ENCODE results near the gene TTC6. TPM values are rescaled to one million over a fixed set of nuclear protein-coding genes. Genes with fewer than 3 reads are reported as not detected.

The TTC6 gene
- total RNA-seq, 1 donor: under 0.01 TPM

GRCh38 chr14:37592482-37593408 is 2.7 kb upstream of the TTC6 start:
- H3K27me3 ChIP-seq (ENCODE audit: insufficient read depth, low read length): peaks cover 89% of the 10 kb centered on the region
- H3K9me3 ChIP-seq (ENCODE audit: low read depth, low read length): no peaks in the 10 kb centered on the region
- DNase-seq (ENCODE audit: insufficient read length, low spot score, missing footprints): peak; percentile 65
- H3K79me2 ChIP-seq (ENCODE audit: insufficient read depth, low read length): no peaks in the 10 kb centered on the region
- no peaks in the 10 kb centered on the region for H3K4me1 ChIP-seq (ENCODE audit: insufficient read depth, low read length)
- H3K27ac ChIP-seq (ENCODE audit: low read depth, low read length): no peak overlapping the region
- H3K36me3 ChIP-seq (ENCODE audit: insufficient read depth, low read length): no peaks in the 10 kb centered on the region
- H4K20me1 ChIP-seq (ENCODE audit: insufficient read depth, low read length): no peaks in the 10 kb centered on the region
- H3K4me3 ChIP-seq (ENCODE audit: insufficient read depth, low read length): no peak overlapping the region
- TF ChIP-seq CTCF (IDR thresholded peaks at IDR 0.05; ENCODE audit: extremely low read depth, low read depth, low read length): no peak
- no peak overlapping the region for H3K4me2 ChIP-seq (ENCODE audit: insufficient read depth, low read length)
- no peak overlapping the region for H2AFZ ChIP-seq (ENCODE audit: low read length)

- Histone ChIP-seq H3K4me2 (ENCODE audit: insufficient read depth, low read length) (peak overlapping the region; percentile 82), H3K9me3 (ENCODE audit: low read depth, low read length) (no peaks in the 10 kb centered on the region), H3K27ac (ENCODE audit: low read depth, low read length) (no peak overlapping the region), H3K36me3 (ENCODE audit: insufficient read depth, low read length) (no peaks in the 10 kb centered on the region), H3K4me3 (ENCODE audit: insufficient read depth, low read length) (peak overlapping the region; percentile 73), H3K79me2 (ENCODE audit: insufficient read depth, low read length) (no peaks in the 10 kb centered on the region), H4K20me1 (ENCODE audit: insufficient read depth, low read length) (no peaks in the 10 kb centered on the region), H3K27me3 (ENCODE audit: insufficient read depth, low read length) (peaks cover 89% of the 10 kb centered on the region), H2AFZ (ENCODE audit: low read length) (no peak overlapping the region), H3K4me1 (ENCODE audit: insufficient read depth, low read length) (no peaks in the 10 kb centered on the region)
- peak; percentile 74 for DNase-seq (ENCODE audit: insufficient read length, low spot score, missing footprints)
- TF ChIP-seq CTCF (IDR thresholded peaks at IDR 0.05; ENCODE audit: extremely low read depth, low read depth, low read length): no peak
Observed at GRCh38 chr14:37593511-37594237, 1.8 kb upstream of the TTC6 start.

GRCh38 chr14:37594238-37594970 is 1.0 kb upstream of the TTC6 start:
- Histone ChIP-seq H3K4me2 (ENCODE audit: insufficient read depth, low read length) (peak overlapping the region; percentile 82), H3K27me3 (ENCODE audit: insufficient read depth, low read length) (peaks cover 89% of the 10 kb centered on the region), H4K20me1 (ENCODE audit: insufficient read depth, low read length) (no peaks in the 10 kb centered on the region), H3K4me3 (ENCODE audit: insufficient read depth, low read length) (peak overlapping the region; percentile 73), H3K4me1 (ENCODE audit: insufficient read depth, low read length) (no peaks in the 10 kb centered on the region), H2AFZ (ENCODE audit: low read length) (peak overlapping the region; percentile 73), H3K79me2 (ENCODE audit: insufficient read depth, low read length) (no peaks in the 10 kb centered on the region), H3K9me3 (ENCODE audit: low read depth, low read length) (no peaks in the 10 kb centered on the region), H3K27ac (ENCODE audit: low read depth, low read length) (no peak overlapping the region), H3K36me3 (ENCODE audit: insufficient read depth, low read length) (no peaks in the 10 kb centered on the region)
- DNase-seq (ENCODE audit: insufficient read length, low spot score, missing footprints): peak; percentile 98
- peak; percentile 90 for TF ChIP-seq CTCF (IDR thresholded peaks at IDR 0.05; ENCODE audit: extremely low read depth, low read depth, low read length)
